Dendritic cell treated with granulocyte-macrophage colony-stimulating factor and Interleukin-4, amounts not matched to agents 40 ng/mL and 50 ng/mL, for 4 days (primary cell): ENCODE measurements around the gene TRANK1.
"Not testable (repeated sequence)": the region's sequence is repeated elsewhere in the genome, so short reads cannot be mapped to it uniquely, and the experiment has no call there.

Experiments
- H3K27ac Mint-ChIP-seq: one replicate; pipeline ENCODE4 v1.8.0; 2022; ENCODE audit warnings: mild to moderate bottlenecking, mixed read lengths
- H3K27me3 Mint-ChIP-seq: one replicate; pipeline ENCODE4 v1.8.0; 2022; ENCODE audit warnings: mild to moderate bottlenecking, mixed read lengths
- H3K36me3 Mint-ChIP-seq: one replicate; pipeline ENCODE4 v1.8.0; 2022; ENCODE audit warnings: low read depth, mixed read lengths
- H3K4me1 Mint-ChIP-seq: one replicate; pipeline ENCODE4 v1.8.0; 2022; ENCODE audit warnings: low read depth, mixed read lengths
- H3K4me3 Mint-ChIP-seq: one replicate; pipeline ENCODE4 v1.8.0; 2022; ENCODE audit warnings: mild to moderate bottlenecking, moderate library complexity, mixed read lengths
- H3K9me3 Mint-ChIP-seq: one replicate; pipeline ENCODE4 v1.8.0; 2022; ENCODE audit warnings: mixed read lengths
- intact Hi-C: fragments of 100-400 bp; cut with micrococcal nuclease; formaldehyde crosslinking; loops from one replicate; pipeline ENCODE4 v1.15.0; 2022

TRANK1 gene

DNA sequence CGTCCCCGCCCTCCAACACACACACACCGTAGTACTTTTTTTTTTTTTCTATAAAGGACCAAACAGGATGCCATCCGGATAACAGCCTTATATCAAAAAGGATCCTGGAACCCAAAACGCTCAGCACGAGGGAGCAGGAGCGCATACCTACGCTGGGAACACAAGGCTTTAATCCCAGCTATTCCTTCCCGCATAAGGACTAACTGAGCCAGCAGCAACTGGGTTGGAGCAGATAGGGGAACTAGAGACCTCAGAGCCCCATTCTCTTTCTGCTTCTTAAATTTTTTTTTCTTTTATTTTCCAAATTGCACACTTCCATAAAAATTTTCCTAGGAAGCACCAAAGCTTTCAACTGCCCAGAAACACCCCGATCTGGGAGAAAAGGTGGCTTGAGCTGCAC lies 1.3 kb downstream of the TRANK1 start:
- Mint-ChIP-seq H3K27ac (peak overlapping the region; percentile 83), H3K4me1 (peaks cover 17% of the 10 kb centered on the region), H3K27me3 (peaks cover 2% of the 10 kb centered on the region), H3K36me3 (peaks cover 11% of the 10 kb centered on the region), H3K9me3 (peaks cover 12% of the 10 kb centered on the region), H3K4me3 (peak overlapping the region; percentile 89)
- intact Hi-C loops: no loop called here

DNA sequence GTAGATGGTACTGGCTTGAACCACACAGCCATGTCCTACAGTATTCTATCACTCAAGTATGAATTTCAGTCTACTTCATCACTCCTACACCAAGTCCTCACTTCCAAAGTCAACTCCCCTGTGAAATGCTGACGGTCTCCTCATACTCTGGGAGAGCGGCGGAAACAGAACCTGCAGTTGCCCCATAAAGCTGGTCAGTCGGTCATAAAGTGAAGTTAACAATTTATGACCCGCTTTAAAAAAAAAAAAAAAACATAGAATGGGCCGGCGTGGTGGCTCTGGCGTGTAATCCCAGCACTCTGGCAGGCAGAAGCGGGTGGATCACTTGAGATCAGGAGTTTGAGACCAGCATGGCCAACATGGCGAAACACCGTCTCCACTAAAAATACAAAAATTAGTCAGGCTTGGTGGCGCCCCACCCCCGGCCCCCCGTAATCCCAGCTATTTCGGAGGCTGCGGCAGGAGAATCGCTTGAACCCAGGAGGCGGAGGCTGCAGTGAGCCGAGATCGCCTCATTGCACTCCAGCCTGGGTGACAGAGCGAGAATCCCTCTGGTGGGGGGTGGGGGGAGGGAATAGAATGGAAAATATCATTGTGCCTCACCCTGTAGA lies 2.1 kb downstream of the TRANK1 start:
- H3K36me3 Mint-ChIP-seq: peaks cover 11% of the 10 kb centered on the region

GRCh38 chr3:36941658-36942057 lies 3.2 kb downstream of the TRANK1 start:
- Mint-ChIP-seq H3K36me3 (peaks cover 11% of the 10 kb centered on the region), H3K4me3 (no peak overlapping the region), H3K4me1 (peaks cover 17% of the 10 kb centered on the region), H3K27me3 (peaks cover 2% of the 10 kb centered on the region), H3K27ac (no peak overlapping the region), H3K9me3 (no peaks in the 10 kb centered on the region)
- intact Hi-C loops: no loop called here

More for the DNA sequence above, 2.1 kb downstream of the TRANK1 start:
- H3K4me3 Mint-ChIP-seq: no peak overlapping the region
- peaks cover 17% of the 10 kb centered on the region for H3K4me1 Mint-ChIP-seq
- no peak overlapping the region for H3K27ac Mint-ChIP-seq
- intact Hi-C loops: no loop called here
- H3K9me3 Mint-ChIP-seq: peaks cover 5% of the 10 kb centered on the region
- H3K27me3 Mint-ChIP-seq: peaks cover 2% of the 10 kb centered on the region

- no peaks in the 10 kb centered on the region for H3K9me3 Mint-ChIP-seq
- intact Hi-C loops: no loop called here
- H3K27ac Mint-ChIP-seq: no peak overlapping the region
These were observed 3.7 kb downstream of the TRANK1 start for GRCh38 chr3:36941162-36941561.

DNA sequence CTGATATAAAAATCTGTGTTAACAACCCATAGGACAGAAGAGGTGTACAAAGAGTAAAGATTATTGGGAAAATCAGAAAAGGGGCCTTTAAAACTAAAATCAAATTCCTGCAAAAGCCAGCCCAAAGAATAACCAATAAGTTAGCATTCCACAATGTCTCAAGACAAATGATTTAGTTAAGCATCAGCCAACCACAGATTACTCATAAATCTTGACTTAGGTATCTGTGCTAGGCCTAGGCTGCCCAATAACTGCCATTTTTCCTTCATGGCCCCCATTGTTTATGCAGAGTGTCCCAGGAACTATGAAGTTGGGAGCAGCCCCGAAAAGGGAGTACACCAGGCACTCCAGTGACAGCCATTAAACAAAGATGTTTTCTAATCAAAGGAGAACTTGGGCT lies 7.4 kb downstream of the TRANK1 start:
- Mint-ChIP-seq H3K27me3 (no peaks in the 10 kb centered on the region), H3K4me3 (no peak overlapping the region), H3K4me1 (peaks cover 2% of the 10 kb centered on the region), H3K27ac (no peak overlapping the region), H3K36me3 (peaks cover 11% of the 10 kb centered on the region), H3K9me3 (no peaks in the 10 kb centered on the region)
- intact Hi-C loops: no loop called here

More at GRCh38 chr3:36941162-36941561, 3.7 kb downstream of the TRANK1 start:
- H3K36me3 Mint-ChIP-seq: peaks cover 11% of the 10 kb centered on the region
- no peak overlapping the region for H3K4me3 Mint-ChIP-seq
- H3K4me1 Mint-ChIP-seq: peaks cover 17% of the 10 kb centered on the region
- peaks cover 2% of the 10 kb centered on the region for H3K27me3 Mint-ChIP-seq

- Mint-ChIP-seq H3K27me3 (no peaks in the 10 kb centered on the region), H3K9me3 (no peaks in the 10 kb centered on the region), H3K4me1 (no peaks in the 10 kb centered on the region), H3K36me3 (peaks cover 18% of the 10 kb centered on the region), H3K27ac (no peak overlapping the region), H3K4me3 (no peak overlapping the region)
- intact Hi-C loops: no loop called here
These were observed 11.1 kb downstream of the TRANK1 start for GRCh38 chr3:36933540-36934296.

DNA sequence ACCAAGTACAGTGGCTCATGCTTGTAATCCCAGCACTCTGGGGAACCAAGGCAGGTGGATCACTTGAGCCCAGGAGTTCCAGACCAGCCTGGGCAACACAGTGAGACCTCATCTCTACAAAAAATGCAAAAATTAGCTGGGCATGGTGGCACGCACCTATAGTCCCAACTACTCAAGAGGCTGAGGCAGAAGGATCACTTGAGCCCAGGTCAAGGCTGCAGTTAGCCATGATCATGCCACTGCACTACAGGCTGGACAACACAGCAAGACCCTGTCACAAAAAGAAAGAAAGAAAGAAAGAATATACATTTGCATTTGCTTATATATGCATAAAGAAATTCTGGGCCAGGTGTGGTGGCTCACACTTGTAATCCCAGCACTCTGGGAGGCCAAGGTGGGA lies 13.4 kb downstream of the TRANK1 start:
- H3K27ac Mint-ChIP-seq, H3K4me1 Mint-ChIP-seq, intact Hi-C loops: not testable (repeated sequence)

GRCh38 chr3:36928220-36928619 lies 16.6 kb downstream of the TRANK1 start:
- Mint-ChIP-seq H3K9me3 (no peaks in the 10 kb centered on the region), H3K36me3 (peaks cover 14% of the 10 kb centered on the region), H3K27ac (no peak overlapping the region), H3K4me3 (no peak overlapping the region), H3K27me3 (peaks cover 7% of the 10 kb centered on the region), H3K4me1 (peaks cover 29% of the 10 kb centered on the region)
- intact Hi-C loops: no loop called here

More for the DNA sequence above, 13.4 kb downstream of the TRANK1 start:
- peaks cover 24% of the 10 kb centered on the region for H3K36me3 Mint-ChIP-seq
- not testable (repeated sequence) for H3K27me3 Mint-ChIP-seq, H3K9me3 Mint-ChIP-seq, H3K4me3 Mint-ChIP-seq

DNA sequence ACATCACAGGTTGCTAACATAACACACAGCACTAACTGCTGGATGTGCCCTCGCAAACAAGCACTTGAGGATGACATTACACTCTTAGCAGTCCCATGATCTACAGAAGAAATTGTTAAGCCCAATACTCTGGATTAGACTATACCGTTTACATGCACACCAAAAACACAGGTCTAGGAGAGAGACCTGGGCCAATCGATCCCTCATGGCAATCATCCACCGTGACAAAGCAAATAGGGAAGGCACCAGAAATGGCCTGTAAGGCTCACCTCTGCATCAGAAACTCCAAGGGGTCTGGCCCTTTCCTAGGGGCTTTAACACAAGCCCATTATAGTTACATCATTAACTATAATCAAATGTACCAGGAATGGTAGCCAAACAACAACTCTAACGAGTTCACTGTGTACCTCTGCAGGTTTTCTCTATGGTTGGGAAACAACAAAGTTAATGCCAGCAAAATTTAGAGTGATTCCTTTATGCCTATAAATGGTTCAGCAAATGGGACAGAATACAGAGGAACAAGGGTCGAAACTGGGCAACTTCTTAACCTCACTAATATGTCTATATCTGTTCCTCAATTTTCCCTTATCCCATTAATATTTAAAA lies 18.5 kb downstream of the TRANK1 start:
- H3K27me3 Mint-ChIP-seq: peaks cover 7% of the 10 kb centered on the region
- H3K9me3 Mint-ChIP-seq: peaks cover 2% of the 10 kb centered on the region
- H3K27ac Mint-ChIP-seq: no peak overlapping the region
- no peak overlapping the region for H3K4me3 Mint-ChIP-seq
- intact Hi-C loops: no loop called here
- peaks cover 16% of the 10 kb centered on the region for H3K36me3 Mint-ChIP-seq
- H3K4me1 Mint-ChIP-seq: peaks cover 40% of the 10 kb centered on the region

GRCh38 chr3:36924744-36925521 lies 19.9 kb downstream of the TRANK1 start:
- Mint-ChIP-seq H3K36me3 (peaks cover 23% of the 10 kb centered on the region), H3K4me1 (peaks cover 50% of the 10 kb centered on the region), H3K27me3 (peaks cover 7% of the 10 kb centered on the region), H3K4me3 (no peak overlapping the region), H3K27ac (no peak overlapping the region), H3K9me3 (peaks cover 15% of the 10 kb centered on the region)
- intact Hi-C loops: no loop called here

DNA sequence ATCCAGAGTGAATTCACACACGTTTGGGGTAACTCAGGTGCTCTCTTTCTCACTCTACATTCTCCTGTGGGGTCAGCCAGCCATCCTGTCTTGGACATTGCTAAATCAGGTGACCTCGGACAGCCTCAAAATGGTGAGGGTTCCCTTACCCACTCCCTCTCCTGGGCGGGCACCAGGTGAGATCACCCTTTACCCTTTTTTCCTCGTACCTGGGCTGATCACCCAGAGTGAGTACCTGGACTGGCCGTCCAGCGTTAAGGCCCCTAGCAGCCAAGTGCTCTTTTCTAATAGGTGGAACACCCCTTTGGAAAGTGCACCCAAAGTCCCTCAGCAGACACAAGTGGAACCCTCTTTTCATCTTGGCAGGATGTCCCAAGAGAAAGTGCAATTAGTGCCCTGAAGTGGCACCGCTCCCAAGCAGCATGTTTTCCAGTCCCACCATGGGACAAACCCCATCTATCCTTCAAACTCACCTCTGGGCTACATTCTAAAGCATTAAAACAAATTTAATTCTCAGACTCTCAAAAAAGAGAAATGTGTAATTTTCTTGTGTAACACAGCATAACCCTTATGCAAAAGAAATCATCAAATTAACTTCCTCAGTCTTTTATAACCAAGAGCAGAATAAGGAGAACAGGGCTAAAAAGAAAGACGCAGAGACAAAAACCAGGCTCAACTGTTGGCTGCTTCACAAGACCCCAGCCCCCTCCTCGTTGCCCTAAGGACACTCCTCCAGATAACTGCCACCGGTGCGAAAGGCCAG lies 20.7 kb downstream of the TRANK1 start:
- H3K4me1 Mint-ChIP-seq: peaks cover 50% of the 10 kb centered on the region
- H3K9me3 Mint-ChIP-seq: peaks cover 15% of the 10 kb centered on the region
- H3K27ac Mint-ChIP-seq: peak overlapping the region; percentile 67
- peaks cover 7% of the 10 kb centered on the region for H3K27me3 Mint-ChIP-seq
- peaks cover 20% of the 10 kb centered on the region for H3K36me3 Mint-ChIP-seq
- no peak overlapping the region for H3K4me3 Mint-ChIP-seq
- intact Hi-C loops: no loop called here

DNA sequence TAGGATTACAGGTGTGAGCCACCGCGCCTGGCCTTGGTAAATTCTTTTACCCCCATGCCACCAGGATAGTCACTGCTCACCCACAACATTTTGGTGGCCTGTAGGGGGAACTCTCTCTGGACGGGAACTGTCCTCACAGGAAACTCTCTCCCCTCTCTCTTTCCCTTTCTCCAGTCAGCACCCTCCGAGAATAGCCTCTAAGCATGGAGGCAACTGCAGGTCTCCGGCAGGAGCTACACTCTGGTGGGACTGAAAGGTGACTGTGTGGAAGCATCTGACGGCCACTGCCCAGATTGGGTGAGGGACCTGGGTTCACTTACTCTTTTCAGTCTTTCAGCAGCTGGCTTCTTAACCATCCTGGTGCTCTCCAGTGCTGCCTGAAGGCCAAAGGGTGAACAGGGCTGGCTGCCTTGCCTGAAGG lies 21.3 kb downstream of the TRANK1 start:
- peak overlapping the region; percentile 67 for H3K27ac Mint-ChIP-seq
- H3K4me3 Mint-ChIP-seq: peak overlapping the region; percentile 59
- peaks cover 51% of the 10 kb centered on the region for H3K4me1 Mint-ChIP-seq
- peaks cover 15% of the 10 kb centered on the region for H3K9me3 Mint-ChIP-seq
- intact Hi-C loops: no loop called here
- peaks cover 20% of the 10 kb centered on the region for H3K36me3 Mint-ChIP-seq
- peaks cover 7% of the 10 kb centered on the region for H3K27me3 Mint-ChIP-seq

GRCh38 chr3:36920884-36921567 lies 23.8 kb downstream of the TRANK1 start:
- H3K36me3 Mint-ChIP-seq: peaks cover 14% of the 10 kb centered on the region
- intact Hi-C loops: no loop called here
- peaks cover 15% of the 10 kb centered on the region for H3K9me3 Mint-ChIP-seq
- no peak overlapping the region for H3K27ac Mint-ChIP-seq
- peaks cover 7% of the 10 kb centered on the region for H3K27me3 Mint-ChIP-seq
- H3K4me1 Mint-ChIP-seq: peaks cover 62% of the 10 kb centered on the region
- H3K4me3 Mint-ChIP-seq: no peak overlapping the region
